Spinal cord (tissue), 10 donors: ENCODE measurements around the gene PARD3B. TPM values are rescaled to one million over a fixed set of nuclear protein-coding genes. Genes with fewer than 3 reads are reported as not detected.

Experiments used
- DNase-seq, 6 donors: peaks; one replicate each; pipeline versions ENCODE4 v3.0.0 to v3.0.0-alpha.2; 2013 to 2015; ENCODE audit warnings: low spot score in 6 of 6, low read depth in 4 of 6
- H3K27ac ChIP-seq: one replicate; pipeline ENCODE4 v1.5.1; 2013; ENCODE audit warnings: low read depth, low read length, control low read depth
- H3K27me3 ChIP-seq: one replicate; pipeline ENCODE4 v1.6.1; 2013; ENCODE audit warnings: low read length; ENCODE audit not compliant: control insufficient read depth, insufficient read depth
- H3K36me3 ChIP-seq: one replicate; pipeline ENCODE4 v1.6.1; 2013; ENCODE audit warnings: low read length; ENCODE audit not compliant: control insufficient read depth, insufficient read depth
- H3K4me1 ChIP-seq: one replicate; pipeline ENCODE4 v1.6.1; 2013; ENCODE audit warnings: low read length; ENCODE audit not compliant: control insufficient read depth, insufficient read depth
- H3K4me3 ChIP-seq: one replicate; pipeline ENCODE4 v1.5.1; 2013; ENCODE audit warnings: low read depth, low read length, control low read depth
- H3K9me3 ChIP-seq: one replicate; pipeline ENCODE4 v1.6.1; 2013; ENCODE audit warnings: low read length; ENCODE audit not compliant: control insufficient read depth, insufficient read depth
- WGBS: methylation state at CpG from one replicate; pipeline ENCODE4 v1.1.5; 2013; ENCODE audit warnings: missing lambda C conversion rate; ENCODE audit not compliant: insufficient coverage; 5-methylcytosine and 5-hydroxymethylcytosine counted together
- long read RNA-seq, 4 donors: transcript quantifications; one replicate each; lab custom pipeline, GENCODE V29; 2026
- polyA plus RNA-seq, 2 donors: library from polyadenylated mRNA; unstranded; fragments of 120-200 nt; gene quantifications; one replicate each; pipeline ENCODE4 v1.2.1, GENCODE V29; 2013; ENCODE audit not compliant: insufficient read length in 2 of 2
- total RNA-seq, 2 donors: library from RNA; depleted of rRNA in 1 of 2; stranded (reverse); fragments of 120-200 nt in 1 of 2; fragments of >200 nt in 1 of 2; gene quantifications; one replicate each; pipeline versions ENCODE4 v1.2.3 to v1.2.4, GENCODE V29; 2013 to 2014
- donor health status: healthy.

PARD3B gene, protein sequence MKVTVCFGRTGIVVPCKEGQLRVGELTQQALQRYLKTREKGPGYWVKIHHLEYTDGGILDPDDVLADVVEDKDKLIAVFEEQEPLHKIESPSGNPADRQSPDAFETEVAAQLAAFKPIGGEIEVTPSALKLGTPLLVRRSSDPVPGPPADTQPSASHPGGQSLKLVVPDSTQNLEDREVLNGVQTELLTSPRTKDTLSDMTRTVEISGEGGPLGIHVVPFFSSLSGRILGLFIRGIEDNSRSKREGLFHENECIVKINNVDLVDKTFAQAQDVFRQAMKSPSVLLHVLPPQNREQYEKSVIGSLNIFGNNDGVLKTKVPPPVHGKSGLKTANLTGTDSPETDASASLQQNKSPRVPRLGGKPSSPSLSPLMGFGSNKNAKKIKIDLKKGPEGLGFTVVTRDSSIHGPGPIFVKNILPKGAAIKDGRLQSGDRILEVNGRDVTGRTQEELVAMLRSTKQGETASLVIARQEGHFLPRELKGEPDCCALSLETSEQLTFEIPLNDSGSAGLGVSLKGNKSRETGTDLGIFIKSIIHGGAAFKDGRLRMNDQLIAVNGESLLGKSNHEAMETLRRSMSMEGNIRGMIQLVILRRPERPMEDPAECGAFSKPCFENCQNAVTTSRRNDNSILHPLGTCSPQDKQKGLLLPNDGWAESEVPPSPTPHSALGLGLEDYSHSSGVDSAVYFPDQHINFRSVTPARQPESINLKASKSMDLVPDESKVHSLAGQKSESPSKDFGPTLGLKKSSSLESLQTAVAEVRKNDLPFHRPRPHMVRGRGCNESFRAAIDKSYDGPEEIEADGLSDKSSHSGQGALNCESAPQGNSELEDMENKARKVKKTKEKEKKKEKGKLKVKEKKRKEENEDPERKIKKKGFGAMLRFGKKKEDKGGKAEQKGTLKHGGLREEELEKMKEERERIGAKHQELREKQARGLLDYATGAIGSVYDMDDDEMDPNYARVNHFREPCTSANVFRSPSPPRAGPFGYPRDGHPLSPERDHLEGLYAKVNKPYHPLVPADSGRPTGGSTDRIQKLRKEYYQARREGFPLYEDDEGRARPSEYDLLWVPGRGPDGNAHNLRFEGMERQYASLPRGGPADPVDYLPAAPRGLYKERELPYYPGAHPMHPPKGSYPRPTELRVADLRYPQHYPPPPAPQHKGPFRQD (N-terminal part only)
- 10 to 100 TPM; 30.6 to 34.6 TPM for total RNA-seq
- polyA plus RNA-seq: 10 to 100 TPM; 10.8 to 13.6 TPM
- long read RNA-seq, donor 1: 0 reads
- long read RNA-seq, donor 2: 0 reads
- long read RNA-seq, donor 3: 0 reads
- long read RNA-seq, donor 4, partial matches to known transcripts: 12 of 12 reads
- long read RNA-seq, donor 4, other reads (novel, unspliced or antisense): 0 of 12 reads

DNA sequence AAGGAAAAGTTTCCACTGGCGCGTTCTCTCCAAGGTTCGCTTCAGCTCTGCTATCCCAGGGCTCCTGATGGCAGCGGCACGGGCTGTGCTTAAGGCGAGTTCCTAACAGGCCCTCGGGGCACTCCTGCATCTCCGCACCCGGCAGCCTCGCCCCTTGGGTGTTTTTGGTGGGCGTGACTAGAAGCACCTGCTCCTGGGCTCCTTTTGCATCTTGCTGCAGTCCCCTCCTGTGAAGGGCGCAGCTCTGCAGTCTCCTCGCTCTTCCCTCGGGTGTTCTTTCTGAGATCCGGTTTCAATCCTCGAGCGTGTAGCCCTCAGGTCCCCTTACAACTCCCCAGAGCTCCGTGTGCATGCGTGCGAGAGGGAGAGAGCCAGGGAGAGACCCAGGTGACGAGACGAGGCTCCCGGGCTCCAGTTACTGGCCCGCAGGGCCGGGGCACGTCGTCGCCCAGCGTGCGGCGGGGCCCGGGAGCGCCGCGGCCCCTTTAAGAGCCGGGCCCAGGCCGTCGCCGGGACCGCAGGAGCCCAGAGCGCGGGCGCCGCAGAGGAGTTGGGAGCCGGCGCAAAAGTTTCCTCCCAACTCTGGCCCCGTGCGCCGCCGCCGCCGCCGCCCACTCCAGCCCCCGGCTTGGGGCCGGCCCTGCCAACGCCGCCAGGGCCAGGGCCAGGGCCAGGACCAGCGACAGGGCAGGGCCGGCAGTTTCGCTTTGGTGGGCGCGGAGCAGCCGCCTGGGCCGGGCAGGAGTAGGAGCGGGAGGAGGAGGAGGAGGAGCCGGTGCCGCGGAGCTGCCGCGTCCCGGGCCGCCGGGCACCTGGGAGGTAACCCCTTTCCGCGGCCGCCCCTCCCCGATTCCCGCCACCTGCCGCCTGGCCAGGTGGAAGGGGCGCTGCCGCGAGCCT, at the start of gene PARD3B:
TSS of gene PARD3B (plus strand) at position 515 of the 900 bp plus-strand sequence. CDS start 525 bp downstream, outside the sequence.
- no peaks in the 10 kb centered on the region for H3K36me3 ChIP-seq
- peaks cover 11% of the 10 kb centered on the region for H3K4me1 ChIP-seq
- peak within 1 kb of the TSS; percentile 70 for H3K4me3 ChIP-seq
- H3K27ac ChIP-seq: peak within 1 kb of the TSS; percentile 62
- DNase-seq: peak in 4 of 6 donors; percentile 33 to 84 (median 60)
- H3K27me3 ChIP-seq: no peaks in the 10 kb centered on the region
- 1% methylated on average over 82 of the region's 82 CpGs for WGBS
- H3K9me3 ChIP-seq: no peaks in the 10 kb centered on the region

DNA sequence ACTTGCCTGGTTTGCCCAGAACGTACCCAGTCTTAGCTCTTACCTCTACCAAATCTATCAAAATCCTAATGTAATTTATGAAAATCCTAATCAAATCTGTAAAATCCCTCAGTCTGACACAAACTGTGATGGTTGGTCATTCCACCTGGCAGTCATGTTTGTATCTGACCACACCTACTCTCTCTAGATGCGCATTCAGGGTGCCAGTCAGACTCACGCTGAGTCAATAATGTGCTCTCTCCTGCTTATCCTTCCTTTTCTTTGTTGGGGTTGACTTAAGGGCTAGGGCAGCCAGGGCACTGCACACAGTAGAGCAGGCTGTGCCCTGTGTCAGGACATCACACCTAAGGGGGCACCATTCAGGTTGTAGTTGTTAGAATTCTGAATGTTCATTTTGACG, 48.5 kb upstream of the PARD3B start:
- H3K27me3 ChIP-seq: no peaks in the 10 kb centered on the region
- no peaks in the 10 kb centered on the region for H3K9me3 ChIP-seq
- 100% methylated on average over 2 of the region's 4 CpGs for WGBS
- DNase-seq: no peak
- H3K4me1 ChIP-seq: no peaks in the 10 kb centered on the region
- H3K4me3 ChIP-seq: no peak overlapping the region
- H3K36me3 ChIP-seq: no peaks in the 10 kb centered on the region
- no peak overlapping the region for H3K27ac ChIP-seq

DNA sequence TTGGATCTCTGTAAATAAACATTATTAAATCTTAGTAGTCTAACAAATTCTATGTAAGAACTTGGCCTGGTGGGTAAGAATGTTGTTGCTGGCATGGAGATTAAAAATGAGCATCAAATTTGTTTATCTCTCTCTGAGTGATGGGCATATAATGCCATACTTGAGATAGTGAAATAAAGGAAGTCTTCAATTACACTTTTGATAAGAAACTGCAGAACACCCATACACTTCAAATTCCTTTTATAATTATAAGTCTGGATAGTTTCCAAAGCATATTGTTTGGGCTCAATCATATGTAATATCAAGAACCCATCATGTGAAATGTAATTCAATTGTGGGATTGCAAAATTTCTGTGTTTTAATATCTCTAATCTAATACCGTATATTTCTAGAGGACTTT, 47.4 kb upstream of the PARD3B start:
- H3K4me3 ChIP-seq: no peak overlapping the region

DNA sequence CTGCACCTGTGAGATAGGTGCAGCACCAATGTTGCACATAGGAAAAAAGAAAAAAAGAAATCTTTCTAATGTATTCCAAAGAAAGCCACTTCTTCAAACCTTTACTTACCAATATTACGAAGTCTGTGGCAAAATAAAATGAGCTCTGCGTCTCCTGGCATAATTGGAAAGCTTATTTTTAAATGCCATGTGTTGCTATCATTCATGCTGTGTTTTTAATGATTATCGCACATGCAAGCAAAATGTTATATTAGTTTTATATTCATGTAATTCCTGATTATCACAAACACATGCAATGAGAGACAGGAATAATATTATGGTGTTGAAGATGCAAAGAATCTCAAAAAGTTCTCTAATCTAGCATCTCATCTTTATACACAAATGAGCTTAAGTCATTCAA, 47.0 kb upstream of the PARD3B start:
- peak in 2 of 6 donors; percentile 9 to 73 for DNase-seq
- Histone ChIP-seq H3K9me3 (no peaks in the 10 kb centered on the region), H3K4me3 (no peak overlapping the region), H3K27ac (no peak overlapping the region), H3K27me3 (no peaks in the 10 kb centered on the region), H3K36me3 (no peaks in the 10 kb centered on the region), H3K4me1 (no peaks in the 10 kb centered on the region)
- no CpG with 5 or more reads among the region's 3 CpGs for WGBS

More for the DNA sequence above, 47.4 kb upstream of the PARD3B start:
- no peak for DNase-seq
- no peaks in the 10 kb centered on the region for H3K9me3 ChIP-seq
- H3K36me3 ChIP-seq: no peaks in the 10 kb centered on the region
- H3K4me1 ChIP-seq: no peaks in the 10 kb centered on the region
- no CpG with 5 or more reads among the region's 1 CpG for WGBS
- no peaks in the 10 kb centered on the region for H3K27me3 ChIP-seq
- H3K27ac ChIP-seq: no peak overlapping the region

DNA sequence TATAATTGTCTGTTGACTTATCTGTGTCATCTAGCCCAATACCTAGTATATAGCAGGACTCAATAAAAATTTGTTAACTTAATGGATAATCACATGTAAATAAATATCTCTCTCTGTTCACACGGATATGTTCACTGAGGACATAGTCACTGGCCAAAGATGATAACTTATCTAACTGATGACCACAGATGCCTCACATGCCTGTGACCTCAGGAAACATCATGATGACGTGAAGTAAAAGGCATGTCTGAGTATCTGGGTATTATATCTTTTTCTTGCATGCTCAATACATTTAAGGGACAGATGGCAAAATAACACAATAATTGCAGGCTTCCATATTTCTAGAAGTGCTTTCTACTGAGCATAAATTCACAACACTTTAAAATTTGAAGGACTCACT, 41.4 kb upstream of the PARD3B start:
- WGBS: no CpG with 5 or more reads among the region's 2 CpGs
- no peak for DNase-seq
- no peaks in the 10 kb centered on the region for H3K36me3 ChIP-seq
- no peaks in the 10 kb centered on the region for H3K27me3 ChIP-seq
- H3K27ac ChIP-seq: no peak overlapping the region
- H3K4me1 ChIP-seq: no peaks in the 10 kb centered on the region
- H3K9me3 ChIP-seq: no peaks in the 10 kb centered on the region
- no peak overlapping the region for H3K4me3 ChIP-seq

DNA sequence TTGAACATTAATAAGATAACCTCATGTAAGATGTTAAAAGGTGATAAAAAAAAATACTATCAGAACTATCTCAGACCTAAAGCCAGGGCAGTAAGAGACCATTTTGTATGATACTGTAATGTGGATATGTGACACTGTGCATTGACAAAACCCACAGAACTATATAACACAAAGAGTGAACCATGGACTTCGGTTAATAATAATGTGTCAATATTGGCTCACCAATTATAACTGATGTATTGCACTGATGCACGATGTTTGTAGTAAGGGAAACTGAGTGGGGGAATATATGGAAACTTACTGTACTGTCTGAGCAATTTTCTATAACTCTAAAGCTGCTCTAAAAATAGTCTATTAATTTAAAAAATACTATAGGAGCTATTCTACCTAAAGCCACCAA, 40.7 kb upstream of the PARD3B start:
- Histone ChIP-seq H3K4me3 (no peak overlapping the region), H3K36me3 (no peaks in the 10 kb centered on the region), H3K27ac (no peak overlapping the region), H3K27me3 (no peaks in the 10 kb centered on the region), H3K4me1 (no peaks in the 10 kb centered on the region), H3K9me3 (no peaks in the 10 kb centered on the region)
- no peak for DNase-seq
- no CpG with 5 or more reads among the region's 2 CpGs for WGBS

DNA sequence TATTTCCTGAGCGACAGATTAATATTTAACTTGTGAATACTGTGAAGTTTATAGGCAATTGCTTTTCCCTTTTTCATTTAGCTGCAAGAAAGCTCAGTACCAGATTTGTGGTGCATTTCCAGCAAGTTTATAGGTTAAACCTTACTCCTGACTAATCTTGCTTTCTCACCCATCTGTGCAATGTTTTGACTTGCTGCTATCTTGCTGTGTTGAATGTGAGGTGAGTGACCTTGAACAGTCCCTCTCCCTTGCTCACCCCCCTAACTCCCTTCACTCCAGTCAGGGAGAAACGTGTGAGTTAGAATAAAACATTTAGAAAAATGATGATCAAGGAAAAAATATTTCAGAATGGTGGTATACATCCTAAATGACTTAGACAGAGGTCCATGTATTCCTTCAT, 39.8 kb upstream of the PARD3B start:
- peak in 1 of 6 donors; percentile 18 for DNase-seq
- Histone ChIP-seq H3K36me3 (no peaks in the 10 kb centered on the region), H3K27me3 (no peaks in the 10 kb centered on the region), H3K4me3 (no peak overlapping the region), H3K4me1 (no peaks in the 10 kb centered on the region), H3K27ac (no peak overlapping the region), H3K9me3 (no peaks in the 10 kb centered on the region)
- 60% methylated on average over 1 of the region's 2 CpGs for WGBS

DNA sequence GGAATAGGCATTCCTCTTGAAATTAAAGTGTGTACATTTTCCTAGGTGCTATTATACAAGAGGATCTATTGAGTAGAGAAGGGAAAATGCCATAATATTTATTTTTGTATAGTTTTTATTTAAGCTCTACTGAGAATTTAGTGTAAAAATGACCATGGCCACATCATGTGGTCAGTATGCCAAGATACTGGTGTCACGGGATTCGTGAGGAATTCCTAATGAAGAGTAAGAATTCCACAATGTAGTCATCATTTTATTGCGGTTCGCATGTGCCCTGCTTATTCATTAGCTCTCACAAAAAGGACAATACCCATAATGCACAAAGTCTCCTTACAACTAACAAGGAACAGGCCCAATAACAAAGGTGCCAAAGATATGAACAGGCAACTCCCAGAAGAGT, 39.3 kb upstream of the PARD3B start:
- WGBS: no CpG with 5 or more reads among the region's 4 CpGs
- Histone ChIP-seq H3K9me3 (no peaks in the 10 kb centered on the region), H3K27ac (no peak overlapping the region), H3K4me1 (no peaks in the 10 kb centered on the region), H3K36me3 (no peaks in the 10 kb centered on the region), H3K27me3 (no peaks in the 10 kb centered on the region), H3K4me3 (no peak overlapping the region)
- no peak for DNase-seq
